TTC549 (cell line): ENCODE data around the gene DLGAP1.

Source experiments
- FAIRE-seq: peaks from 2 replicates; lab custom pipeline; 2012; peaks lifted over from hg19 to GRCh38; lab: Jason Lieb, UNC

DLGAP1 gene

DNA sequence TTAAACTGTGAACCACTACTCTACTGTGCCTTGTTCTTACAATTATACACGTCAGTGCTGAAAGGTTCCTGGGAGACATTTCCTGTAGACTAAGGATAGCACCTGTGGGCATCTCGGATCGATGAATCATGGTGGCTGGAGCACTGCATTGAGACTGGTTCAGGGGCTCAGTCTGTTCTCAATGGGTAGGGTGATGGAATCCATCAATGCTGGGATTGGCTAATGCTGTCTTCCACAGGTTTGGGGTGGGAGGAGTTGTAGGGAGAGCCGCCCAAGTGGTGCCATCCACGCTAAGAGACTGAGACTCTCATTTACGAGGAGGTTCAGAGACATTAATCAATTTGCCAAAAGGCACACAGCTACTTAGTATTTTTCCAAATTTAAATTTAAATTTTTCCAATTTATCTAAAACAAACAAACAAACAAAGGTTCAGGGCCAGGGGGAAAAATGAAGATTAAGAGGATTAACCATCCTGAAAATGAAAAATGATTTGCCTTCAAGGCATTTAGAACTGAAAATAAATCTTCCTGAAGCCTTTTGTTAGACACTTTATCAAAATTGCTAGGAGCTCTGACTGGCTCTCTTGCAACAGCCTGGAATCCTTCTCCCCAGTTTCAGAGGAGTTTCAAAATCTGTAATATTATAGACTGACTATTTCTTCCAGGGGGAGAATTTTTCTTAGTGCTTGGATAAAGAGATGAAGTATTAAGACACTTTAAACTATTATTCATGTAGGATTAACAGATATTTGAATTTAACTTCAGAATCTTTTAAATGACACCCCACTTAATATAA is 645.9 kb downstream of the DLGAP1 start:
- no peak for FAIRE-seq

- no peak for FAIRE-seq
Observed at GRCh38 chr18:3806656-3807055, 648.5 kb downstream of the DLGAP1 start.

GRCh38 chr18:3804336-3804735 is 650.8 kb downstream of the DLGAP1 start:
- FAIRE-seq, result no peak

DNA sequence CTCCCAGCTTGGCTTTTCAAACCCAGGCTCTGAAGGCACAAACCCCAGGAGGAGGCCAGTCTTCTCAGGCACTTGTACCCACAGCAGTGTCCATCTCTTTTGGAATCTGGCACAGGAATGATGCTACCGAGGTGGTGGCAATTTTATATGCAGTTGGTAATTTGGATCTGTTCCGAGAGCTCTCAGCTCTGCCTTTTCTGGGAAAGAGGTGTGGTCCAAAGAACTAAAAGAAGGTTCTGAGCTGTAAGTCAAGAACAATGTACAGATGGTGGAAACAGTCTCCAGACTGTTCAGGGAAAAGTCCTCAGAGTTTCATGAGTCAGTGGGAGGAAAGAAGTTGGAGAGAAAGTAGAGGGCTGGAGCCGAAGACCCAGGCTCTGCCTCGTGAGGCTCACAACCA is 651.8 kb downstream of the DLGAP1 start:
- FAIRE-seq, result no peak

GRCh38 chr18:3799515-3799914 is 655.6 kb downstream of the DLGAP1 start:
- no peak for FAIRE-seq

- FAIRE-seq, result no peak
Observed at GRCh38 chr18:3798032-3798431, 657.1 kb downstream of the DLGAP1 start.

DNA sequence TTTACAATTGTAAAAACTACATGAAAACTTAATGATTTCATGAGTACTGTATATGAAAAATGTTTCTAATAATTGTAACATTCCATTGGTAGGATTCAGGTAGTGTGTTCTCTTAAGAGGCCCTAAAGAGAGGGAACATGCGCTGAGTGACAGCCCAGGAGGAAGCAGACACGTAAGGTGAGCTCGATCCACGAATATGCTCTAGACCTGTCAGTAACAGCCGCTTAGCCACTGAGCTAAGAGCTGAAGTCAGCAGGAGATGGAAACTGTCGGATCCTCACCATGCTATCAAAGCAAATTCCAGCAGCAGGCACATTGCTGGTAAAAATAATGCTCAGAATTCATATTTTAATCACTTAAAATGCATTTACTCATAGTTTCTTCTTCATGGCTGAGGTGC is 658.7 kb downstream of the DLGAP1 start:
- no peak for FAIRE-seq

DNA sequence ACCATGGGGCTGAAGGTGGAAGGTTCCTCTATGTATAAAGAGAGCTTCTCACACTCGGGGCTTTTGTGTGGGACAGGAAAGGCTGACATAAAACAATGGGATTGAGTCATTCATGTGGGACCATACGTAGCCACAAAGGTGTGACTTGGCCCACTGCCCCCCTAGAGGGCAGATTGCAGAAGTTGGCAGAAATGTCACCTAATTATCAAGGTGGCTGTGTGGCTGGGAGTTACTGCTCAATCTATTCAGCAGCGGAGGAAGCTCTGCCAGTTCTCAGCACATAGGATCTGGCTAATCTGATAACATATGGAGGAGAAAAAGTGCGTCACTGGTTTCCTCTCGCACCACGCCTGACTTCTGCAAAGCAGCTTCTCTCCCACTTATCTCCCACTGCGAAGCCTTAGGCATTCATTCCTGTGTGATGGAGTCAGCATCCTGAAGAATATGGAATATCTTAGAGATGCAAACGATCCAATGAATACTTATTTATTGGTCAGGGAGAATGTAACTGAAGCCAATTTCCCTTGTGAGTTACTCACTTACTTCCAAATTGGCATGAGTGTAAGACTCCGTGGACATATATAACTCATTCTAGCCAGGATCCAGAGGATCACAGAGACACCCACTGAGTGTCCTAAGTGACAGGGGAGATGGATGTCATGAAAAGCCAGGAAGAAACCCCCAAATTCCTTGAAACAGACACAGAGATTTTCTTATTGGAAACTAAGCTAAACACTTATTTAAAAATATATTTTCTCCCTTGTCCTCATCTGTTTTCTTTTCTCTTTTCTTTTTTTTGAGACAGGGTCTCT is 660.4 kb downstream of the DLGAP1 start:
- no peak for FAIRE-seq

DNA sequence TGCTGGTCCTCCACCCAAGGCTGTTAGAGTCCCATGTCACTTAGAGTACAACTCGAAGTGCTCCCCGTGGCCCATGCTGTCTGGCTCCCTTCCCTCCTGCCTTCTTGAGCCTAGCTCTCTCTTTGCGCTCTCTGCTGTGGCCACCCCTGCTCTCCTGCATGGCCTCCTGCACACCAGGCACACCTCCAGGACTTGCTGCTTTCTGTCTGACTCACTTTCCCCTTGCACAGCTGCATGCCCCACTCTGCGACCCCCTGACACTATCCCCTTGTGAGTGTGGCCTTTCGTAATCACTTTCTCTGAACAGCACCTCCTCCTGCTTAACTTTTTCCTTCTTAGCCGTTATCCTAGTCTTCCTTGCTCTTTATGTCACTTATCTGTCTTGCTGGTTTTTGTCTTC is 661.6 kb downstream of the DLGAP1 start:
- no peak for FAIRE-seq

- no peak for FAIRE-seq
Observed at GRCh38 chr18:3793111-3793510, 662.0 kb downstream of the DLGAP1 start.

- FAIRE-seq, result no peak
Observed at GRCh38 chr18:3792711-3793110, 662.4 kb downstream of the DLGAP1 start.

- no peak for FAIRE-seq
Observed at GRCh38 chr18:3791238-3791637, 663.9 kb downstream of the DLGAP1 start.

DNA sequence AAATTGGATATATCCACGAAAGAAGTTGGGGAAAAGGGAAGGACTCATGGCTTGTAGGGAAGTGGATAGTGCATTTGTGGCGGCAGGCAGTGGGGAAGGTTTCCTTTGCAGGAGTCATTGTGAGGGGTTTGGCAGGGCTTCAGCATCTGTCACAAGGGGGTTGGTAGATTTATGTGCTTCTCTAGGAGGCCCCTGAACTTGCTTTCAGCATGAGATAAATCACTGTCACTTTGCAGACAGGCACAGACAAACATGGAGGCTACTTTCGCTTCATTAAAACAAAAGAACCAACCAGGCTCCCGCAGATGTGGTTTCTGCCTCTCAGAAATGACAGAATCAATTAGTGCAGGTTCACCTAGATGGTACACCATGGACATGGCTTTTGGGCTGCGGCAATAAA is 664.4 kb downstream of the DLGAP1 start:
- no peak for FAIRE-seq

DNA sequence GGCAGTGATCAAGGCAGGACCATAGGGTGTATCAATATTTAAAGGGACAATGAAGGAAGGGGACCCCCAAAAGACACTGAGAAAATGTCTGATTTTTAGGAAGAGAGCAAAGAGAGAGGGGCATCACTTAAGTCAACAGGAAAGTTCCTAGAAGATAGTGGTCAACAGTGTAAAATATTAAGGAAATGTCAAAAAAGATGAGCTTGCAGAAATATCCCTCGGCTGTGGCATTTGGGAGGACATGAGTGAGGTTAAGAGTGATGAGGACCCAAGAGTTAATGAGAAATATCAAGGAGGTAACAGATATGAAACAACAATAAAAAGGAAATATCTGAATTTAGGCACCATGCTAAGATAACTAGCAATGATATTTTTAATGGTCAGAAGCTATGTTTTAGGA is 665.6 kb downstream of the DLGAP1 start:
- FAIRE-seq, result no peak

DNA sequence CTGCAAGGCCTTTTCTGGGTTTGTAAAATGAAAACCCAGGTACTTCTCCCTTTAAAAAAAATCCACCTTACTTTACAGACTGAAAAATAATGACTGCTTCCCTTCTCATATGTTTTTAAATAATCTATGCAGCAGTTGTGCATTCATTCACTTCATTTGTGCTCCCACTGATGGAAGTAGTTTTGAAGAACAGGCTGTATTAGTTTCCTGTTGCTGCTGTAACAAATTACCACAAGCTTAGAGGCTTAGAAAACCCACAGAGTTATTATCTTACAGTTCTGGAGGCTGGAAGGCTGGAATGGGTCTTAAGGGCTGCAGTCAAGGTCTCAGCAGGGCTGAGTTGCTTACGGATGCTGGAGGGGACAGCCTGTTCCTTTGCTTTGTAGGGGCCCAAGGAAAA is 670.2 kb downstream of the DLGAP1 start:
- no peak for FAIRE-seq

GRCh38 chr18:3782901-3783300 is 672.2 kb downstream of the DLGAP1 start:
- no peak for FAIRE-seq

GRCh38 chr18:3777719-3778118 is 677.4 kb downstream of the DLGAP1 start:
- FAIRE-seq, result no peak

- FAIRE-seq, result no peak
Observed at GRCh38 chr18:3777122-3777521, 678.0 kb downstream of the DLGAP1 start.

DNA sequence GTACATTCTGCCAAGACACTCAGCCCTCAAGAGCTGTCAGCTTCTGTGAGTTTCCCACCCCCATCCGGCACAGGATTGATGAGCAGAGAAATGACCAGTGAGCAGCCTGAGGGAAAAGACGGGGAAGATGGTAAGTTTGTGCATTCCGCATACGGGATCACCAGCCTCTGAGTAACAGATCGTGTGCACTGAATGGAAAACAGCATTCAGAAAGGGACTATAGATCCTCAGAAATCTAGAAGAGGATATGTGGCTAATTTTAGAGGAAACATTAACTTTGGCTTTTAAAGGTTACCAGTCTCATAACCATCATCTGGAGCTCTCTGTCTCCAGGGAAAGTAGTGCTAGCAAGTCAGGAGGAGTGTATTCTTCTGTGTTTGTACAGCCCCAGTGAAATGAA is 679.1 kb downstream of the DLGAP1 start:
- FAIRE-seq, result no peak

GRCh38 chr18:3773303-3773702 is 681.8 kb downstream of the DLGAP1 start:
- FAIRE-seq, result no peak

DNA sequence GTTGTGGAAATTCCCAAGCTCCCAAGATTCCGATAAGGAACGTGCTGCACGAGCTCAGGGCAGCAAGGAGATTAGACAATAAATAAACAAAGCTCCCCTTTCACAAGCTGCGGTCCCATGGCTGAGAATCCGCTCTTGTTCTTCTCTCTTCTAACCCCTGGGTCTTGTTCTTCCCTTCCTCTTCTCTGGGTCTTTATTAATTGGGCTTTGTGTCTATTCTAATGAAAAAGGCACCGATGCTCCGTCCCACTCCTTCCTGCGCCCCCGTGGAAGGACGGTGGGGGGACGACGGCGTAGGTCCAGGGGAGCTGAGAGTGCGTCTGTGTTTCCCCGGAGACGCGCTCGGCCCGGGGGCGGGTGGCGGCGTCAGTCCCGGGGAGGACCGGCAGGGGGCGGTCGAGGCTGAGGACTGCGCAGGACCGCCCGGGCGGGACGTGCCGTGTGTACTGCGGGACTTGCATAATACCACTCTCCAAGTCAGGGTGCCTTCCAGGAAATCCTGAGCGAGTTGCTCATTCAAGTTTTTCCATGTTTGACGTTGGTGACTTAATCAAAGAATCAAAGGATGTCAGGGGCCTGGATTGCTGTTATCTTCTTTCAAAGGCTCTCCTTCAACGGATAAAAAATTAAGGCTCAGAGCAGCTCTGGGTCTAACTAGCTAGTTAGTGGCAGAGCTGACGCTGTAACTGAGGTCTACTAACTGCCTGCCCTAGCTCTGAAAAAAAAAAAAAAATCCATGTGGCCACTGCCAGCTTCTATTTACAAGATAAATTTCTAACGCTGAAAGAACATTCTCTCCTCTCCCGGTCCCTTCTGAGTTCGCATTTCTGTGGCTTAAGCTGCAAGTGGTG is 683.8 kb downstream of the DLGAP1 start:
- no peak for FAIRE-seq

DNA sequence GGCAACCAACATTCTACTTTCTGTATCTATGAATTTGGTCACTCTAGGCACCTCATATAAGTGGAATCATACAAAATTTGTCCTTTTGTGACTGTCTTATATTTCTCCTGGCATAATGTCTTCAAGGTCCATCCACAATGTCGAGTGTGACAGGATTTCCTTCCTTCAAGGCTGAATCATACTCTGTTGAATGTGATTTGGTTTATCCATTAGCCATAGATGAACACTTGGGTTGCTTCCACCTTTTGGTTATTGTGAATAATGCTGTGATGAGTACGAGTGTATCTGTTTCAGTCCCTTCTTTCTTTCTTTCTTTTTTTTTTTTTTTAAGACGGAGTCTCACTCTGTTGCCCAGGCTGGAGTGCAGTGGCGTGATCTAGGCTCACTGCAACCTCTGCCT is 693.8 kb downstream of the DLGAP1 start:
- FAIRE-seq, result no peak

- FAIRE-seq, result no peak
Observed at GRCh38 chr18:3760741-3761140, 694.4 kb downstream of the DLGAP1 start.
